ENCODE data around the gene NPAS3.

The NPAS3 gene

DNA sequence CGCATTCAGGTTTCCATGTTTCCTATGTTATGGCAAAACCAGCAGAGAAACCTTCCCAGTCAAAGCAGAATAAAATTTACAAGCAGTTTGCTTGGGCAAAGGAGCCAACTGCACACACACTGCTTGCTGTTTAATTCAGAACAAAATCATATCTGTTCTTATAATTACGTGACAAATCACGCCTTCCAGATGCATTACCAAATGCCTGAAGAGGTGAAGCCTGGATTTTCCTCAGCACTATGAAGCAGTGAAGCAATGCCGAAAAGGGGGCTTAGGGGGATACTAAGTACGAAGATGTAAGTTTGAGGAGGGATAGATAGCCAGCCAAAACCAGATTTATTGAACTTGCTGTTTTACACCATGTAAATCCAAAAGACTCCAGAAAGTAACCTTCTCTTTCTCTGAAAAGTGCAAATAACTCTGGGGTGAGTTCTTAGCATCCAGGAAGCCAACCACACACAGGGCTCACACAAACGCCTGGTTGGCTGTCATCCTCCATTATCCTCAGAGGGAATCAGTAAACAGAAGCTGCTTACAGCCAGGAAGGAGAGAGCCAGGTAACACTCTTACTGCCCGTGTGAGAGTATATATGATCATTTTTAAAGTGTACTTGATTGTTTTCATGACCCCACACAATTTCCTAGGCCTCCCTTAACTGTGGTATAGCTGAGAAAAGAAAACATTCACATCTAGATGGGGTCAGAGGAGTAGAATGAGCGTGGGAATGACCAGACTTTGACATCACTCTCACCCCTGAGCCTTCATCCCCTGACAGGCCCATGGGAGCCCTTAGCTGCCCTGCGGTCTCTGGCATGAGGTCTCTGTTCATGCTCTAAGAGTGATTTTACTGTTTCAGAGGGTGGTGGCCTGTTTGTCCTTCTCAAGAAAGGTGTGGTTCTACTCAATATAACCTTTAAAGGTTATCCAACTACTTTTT lies 569.7 kb downstream of the NPAS3 start:
- Histone ChIP-seq H3K9me3 (ENCODE audit: control insufficient read depth, insufficient read depth, low read depth, low read length) (no peaks in the 10 kb centered on the region), H3K36me3 (ENCODE audit: control insufficient read depth in 2 of 2, insufficient read depth in 1 of 2, low read length in 2 of 2) (no peaks in the 10 kb centered on the region), H3K4me1 (ENCODE audit: control insufficient read depth, insufficient read depth, low read length) (no peaks in the 10 kb centered on the region; the same call in 1 of the 2 replicates), H3K27ac (ENCODE audit: extremely low read depth, low read depth, low read length) (no peak overlapping the region), H3K4me3 (ENCODE audit: low read depth, low read length) (no peak overlapping the region)
- CTCF ChIA-PET = interaction anchor here (0.6 kb wide), 1 partner anchor 285 kb away, joined by 3 read pairs; no protein-coding TSS in a partner anchor
- POLR2A ChIA-PET = no interaction called here
- TF ChIP-seq ZNF23 (tag by site-specific recombination; IDR thresholded peaks at IDR 0.05; ENCODE audit: borderline replicate concordance) (no peak), BCL11B (tag by site-specific recombination; IDR thresholded peaks at IDR 0.05; ENCODE audit: low read depth) (no peak), ZNF544 (tag by site-specific recombination; IDR thresholded peaks at IDR 0.05) (no peak), ZNF514 (tag by site-specific recombination; IDR thresholded peaks at IDR 0.05) (no peak), KLF8 (tag by site-specific recombination; IDR thresholded peaks at IDR 0.05) (no peak), ZNF175 (tag by site-specific recombination; IDR thresholded peaks at IDR 0.05) (no peak), ZNF837 (tag by site-specific recombination; IDR thresholded peaks at IDR 0.05) (no peak), ZNF112 (tag by site-specific recombination; IDR thresholded peaks at IDR 0.05) (no peak), MEIS1 (CRISPR knock-in tag; IDR thresholded peaks at IDR 0.05; ENCODE audit: borderline replicate concordance) (no peak), ZNF792 (tag by site-specific recombination; IDR thresholded peaks at IDR 0.05) (no peak), MYNN (tag by site-specific recombination; IDR thresholded peaks at IDR 0.05; ENCODE audit: borderline replicate concordance) (no peak), ZNF174 (tag by site-specific recombination; IDR thresholded peaks at IDR 0.05) (no peak)
- TF ChIP-seq, protein P1, sequence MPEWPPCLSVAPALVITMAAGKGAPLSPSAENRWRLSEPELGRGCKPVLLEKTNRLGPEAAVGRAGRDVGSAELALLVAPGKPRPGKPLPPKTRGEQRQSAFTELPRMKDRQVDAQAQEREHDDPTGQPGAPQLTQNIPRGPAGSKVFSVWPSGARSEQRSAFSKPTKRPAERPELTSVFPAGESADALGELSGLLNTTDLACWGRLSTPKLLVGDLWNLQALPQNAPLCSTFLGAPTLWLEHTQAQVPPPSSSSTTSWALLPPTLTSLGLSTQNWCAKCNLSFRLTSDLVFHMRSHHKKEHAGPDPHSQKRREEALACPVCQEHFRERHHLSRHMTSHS (tag by site-specific recombination; IDR thresholded peaks at IDR 0.05) = no peak
- TF ChIP-seq, protein P2, sequence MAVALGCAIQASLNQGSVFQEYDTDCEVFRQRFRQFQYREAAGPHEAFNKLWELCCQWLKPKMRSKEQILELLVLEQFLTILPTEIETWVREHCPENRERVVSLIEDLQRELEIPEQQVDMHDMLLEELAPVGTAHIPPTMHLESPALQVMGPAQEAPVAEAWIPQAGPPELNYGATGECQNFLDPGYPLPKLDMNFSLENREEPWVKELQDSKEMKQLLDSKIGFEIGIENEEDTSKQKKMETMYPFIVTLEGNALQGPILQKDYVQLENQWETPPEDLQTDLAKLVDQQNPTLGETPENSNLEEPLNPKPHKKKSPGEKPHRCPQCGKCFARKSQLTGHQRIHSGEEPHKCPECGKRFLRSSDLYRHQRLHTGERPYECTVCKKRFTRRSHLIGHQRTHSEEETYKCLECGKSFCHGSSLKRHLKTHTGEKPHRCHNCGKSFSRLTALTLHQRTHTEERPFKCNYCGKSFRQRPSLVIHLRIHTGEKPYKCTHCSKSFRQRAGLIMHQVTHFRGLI (tag by site-specific recombination; IDR thresholded peaks at IDR 0.05) = no peak

DNA sequence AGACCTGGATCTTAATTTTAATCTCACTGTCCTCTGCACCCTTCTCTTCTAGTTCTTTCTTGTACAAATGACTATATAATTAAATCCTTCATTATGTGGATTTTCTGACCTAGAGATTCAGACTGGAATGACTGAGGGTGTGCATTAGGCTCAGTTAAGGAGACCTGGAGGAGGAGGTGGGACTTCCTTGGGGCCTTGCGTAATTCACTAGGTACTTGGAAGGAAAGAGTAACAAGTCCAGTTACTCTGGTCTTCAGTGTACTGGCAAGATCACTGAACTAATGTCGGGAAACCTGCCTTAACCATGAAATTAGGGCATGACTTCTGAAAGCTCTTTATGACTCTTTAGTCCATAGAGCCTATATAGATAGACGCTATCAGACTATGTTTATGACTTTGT lies 570.8 kb downstream of the NPAS3 start:
- H3K36me3 ChIP-seq (ENCODE audit: control insufficient read depth in 2 of 2, insufficient read depth in 1 of 2, low read length in 2 of 2) = no peaks in the 10 kb centered on the region
- no peaks in the 10 kb centered on the region; the same call in 1 of the 2 replicates for H3K4me1 ChIP-seq (ENCODE audit: control insufficient read depth, insufficient read depth, low read length)
- TF ChIP-seq, protein P3, sequence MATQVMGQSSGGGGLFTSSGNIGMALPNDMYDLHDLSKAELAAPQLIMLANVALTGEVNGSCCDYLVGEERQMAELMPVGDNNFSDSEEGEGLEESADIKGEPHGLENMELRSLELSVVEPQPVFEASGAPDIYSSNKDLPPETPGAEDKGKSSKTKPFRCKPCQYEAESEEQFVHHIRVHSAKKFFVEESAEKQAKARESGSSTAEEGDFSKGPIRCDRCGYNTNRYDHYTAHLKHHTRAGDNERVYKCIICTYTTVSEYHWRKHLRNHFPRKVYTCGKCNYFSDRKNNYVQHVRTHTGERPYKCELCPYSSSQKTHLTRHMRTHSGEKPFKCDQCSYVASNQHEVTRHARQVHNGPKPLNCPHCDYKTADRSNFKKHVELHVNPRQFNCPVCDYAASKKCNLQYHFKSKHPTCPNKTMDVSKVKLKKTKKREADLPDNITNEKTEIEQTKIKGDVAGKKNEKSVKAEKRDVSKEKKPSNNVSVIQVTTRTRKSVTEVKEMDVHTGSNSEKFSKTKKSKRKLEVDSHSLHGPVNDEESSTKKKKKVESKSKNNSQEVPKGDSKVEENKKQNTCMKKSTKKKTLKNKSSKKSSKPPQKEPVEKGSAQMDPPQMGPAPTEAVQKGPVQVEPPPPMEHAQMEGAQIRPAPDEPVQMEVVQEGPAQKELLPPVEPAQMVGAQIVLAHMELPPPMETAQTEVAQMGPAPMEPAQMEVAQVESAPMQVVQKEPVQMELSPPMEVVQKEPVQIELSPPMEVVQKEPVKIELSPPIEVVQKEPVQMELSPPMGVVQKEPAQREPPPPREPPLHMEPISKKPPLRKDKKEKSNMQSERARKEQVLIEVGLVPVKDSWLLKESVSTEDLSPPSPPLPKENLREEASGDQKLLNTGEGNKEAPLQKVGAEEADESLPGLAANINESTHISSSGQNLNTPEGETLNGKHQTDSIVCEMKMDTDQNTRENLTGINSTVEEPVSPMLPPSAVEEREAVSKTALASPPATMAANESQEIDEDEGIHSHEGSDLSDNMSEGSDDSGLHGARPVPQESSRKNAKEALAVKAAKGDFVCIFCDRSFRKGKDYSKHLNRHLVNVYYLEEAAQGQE (tag by site-specific recombination; IDR thresholded peaks at IDR 0.05) = no peak
- TF ChIP-seq FEZF1 (tag by site-specific recombination; IDR thresholded peaks at IDR 0.05) (no peak), ZNF473 (tag by site-specific recombination; IDR thresholded peaks at IDR 0.05) (no peak), TRIM28 (IDR thresholded peaks at IDR 0.05; ENCODE audit: borderline replicate concordance, low read length) (no peak), ZBTB7A (tag by site-specific recombination; IDR thresholded peaks at IDR 0.05; ENCODE audit: low read depth) (no peak), SETDB1 (IDR thresholded peaks at IDR 0.05; ENCODE audit: insufficient read length, low read length) (no peak), ZNF423 (tag by site-specific recombination; IDR thresholded peaks at IDR 0.05) (no peak)
- TF ChIP-seq, protein P4, sequence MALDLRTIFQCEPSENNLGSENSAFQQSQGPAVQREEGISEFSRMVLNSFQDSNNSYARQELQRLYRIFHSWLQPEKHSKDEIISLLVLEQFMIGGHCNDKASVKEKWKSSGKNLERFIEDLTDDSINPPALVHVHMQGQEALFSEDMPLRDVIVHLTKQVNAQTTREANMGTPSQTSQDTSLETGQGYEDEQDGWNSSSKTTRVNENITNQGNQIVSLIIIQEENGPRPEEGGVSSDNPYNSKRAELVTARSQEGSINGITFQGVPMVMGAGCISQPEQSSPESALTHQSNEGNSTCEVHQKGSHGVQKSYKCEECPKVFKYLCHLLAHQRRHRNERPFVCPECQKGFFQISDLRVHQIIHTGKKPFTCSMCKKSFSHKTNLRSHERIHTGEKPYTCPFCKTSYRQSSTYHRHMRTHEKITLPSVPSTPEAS (tag by site-specific recombination; IDR thresholded peaks at IDR 0.05) = no peak
- TF ChIP-seq, protein P5, sequence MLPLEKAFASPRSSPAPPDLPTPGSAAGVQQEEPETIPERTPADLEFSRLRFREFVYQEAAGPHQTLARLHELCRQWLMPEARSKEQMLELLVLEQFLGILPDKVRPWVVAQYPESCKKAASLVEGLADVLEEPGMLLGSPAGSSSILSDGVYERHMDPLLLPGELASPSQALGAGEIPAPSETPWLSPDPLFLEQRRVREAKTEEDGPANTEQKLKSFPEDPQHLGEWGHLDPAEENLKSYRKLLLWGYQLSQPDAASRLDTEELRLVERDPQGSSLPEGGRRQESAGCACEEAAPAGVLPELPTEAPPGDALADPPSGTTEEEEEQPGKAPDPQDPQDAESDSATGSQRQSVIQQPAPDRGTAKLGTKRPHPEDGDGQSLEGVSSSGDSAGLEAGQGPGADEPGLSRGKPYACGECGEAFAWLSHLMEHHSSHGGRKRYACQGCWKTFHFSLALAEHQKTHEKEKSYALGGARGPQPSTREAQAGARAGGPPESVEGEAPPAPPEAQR (tag by site-specific recombination; IDR thresholded peaks at IDR 0.05) = no peak
- TF ChIP-seq, protein P6, sequence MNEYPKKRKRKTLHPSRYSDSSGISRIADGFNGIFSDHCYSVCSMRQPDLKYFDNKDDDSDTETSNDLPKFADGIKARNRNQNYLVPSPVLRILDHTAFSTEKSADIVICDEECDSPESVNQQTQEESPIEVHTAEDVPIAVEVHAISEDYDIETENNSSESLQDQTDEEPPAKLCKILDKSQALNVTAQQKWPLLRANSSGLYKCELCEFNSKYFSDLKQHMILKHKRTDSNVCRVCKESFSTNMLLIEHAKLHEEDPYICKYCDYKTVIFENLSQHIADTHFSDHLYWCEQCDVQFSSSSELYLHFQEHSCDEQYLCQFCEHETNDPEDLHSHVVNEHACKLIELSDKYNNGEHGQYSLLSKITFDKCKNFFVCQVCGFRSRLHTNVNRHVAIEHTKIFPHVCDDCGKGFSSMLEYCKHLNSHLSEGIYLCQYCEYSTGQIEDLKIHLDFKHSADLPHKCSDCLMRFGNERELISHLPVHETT (tag by site-specific recombination; IDR thresholded peaks at IDR 0.05) = no peak
- H3K9me3 ChIP-seq (ENCODE audit: control insufficient read depth, insufficient read depth, low read depth, low read length) = no peaks in the 10 kb centered on the region
- ChIA-PET POLR2A (no interaction called here), CTCF (interaction anchor here (0.6 kb wide), 1 partner anchor 283 kb away, joined by 3 read pairs; no protein-coding TSS in a partner anchor)
- no peak overlapping the region for H3K27ac ChIP-seq (ENCODE audit: extremely low read depth, low read depth, low read length)
- H3K4me3 ChIP-seq (ENCODE audit: low read depth, low read length) = no peak overlapping the region
